ENCODE results near the gene ENO1. TPM values are rescaled to one million over a fixed set of nuclear protein-coding genes. Genes with fewer than 3 reads are reported as not detected.
A peak's percentile ranks its signal among the peaks of the same experiment; 100 is the strongest.

ENO1 gene
- total and polyA plus RNA-seq, 9 of the 15 experiments (the other 6 are each of a cell fraction or from before 2014, with no cell fraction given), result 2,249 to 7,472 (median 2,868) TPM

- TF ChIP-seq RAD51 (IDR thresholded peaks at IDR 0.05; ENCODE audit: borderline replicate concordance, low read depth) (no peak), HDAC1 (IDR thresholded peaks at IDR 0.05) (peak in 1 of 2 experiments; percentile 41; a peak in 1 of 4 replicates), SNAPC5 (CRISPR knock-in tag; IDR thresholded peaks at IDR 0.05) (no peak), RFX7 (CRISPR knock-in tag; IDR thresholded peaks at IDR 0.05) (no peak), ZNF124 (CRISPR knock-in tag; IDR thresholded peaks at IDR 0.05) (no peak), ZNF165 (CRISPR knock-in tag; IDR thresholded peaks at IDR 0.05; ENCODE audit: borderline replicate concordance) (no peak), ZNF239 (CRISPR knock-in tag; IDR thresholded peaks at IDR 0.05) (no peak), ZNF134 (CRISPR knock-in tag; conservative IDR thresholded peaks at IDR 0.05) (no peak), MAFK (IDR thresholded peaks at IDR 0.05; ENCODE audit: low read length) (no peak), TFAM (CRISPR knock-in tag; conservative IDR thresholded peaks at IDR 0.05) (no peak), ZNF696 (CRISPR knock-in tag; conservative IDR thresholded peaks at IDR 0.05) (no peak), SIN3B (IDR thresholded peaks at IDR 0.05; ENCODE audit: low read depth) (no peak), TAF1 (IDR thresholded peaks at IDR 0.05; ENCODE audit: control insufficient read depth, extremely low read depth, insufficient read depth, low read length, severe bottlenecking) (no peak), PHF8 (IDR thresholded peaks at IDR 0.05; ENCODE audit: borderline replicate concordance, low read length) (no peak), STAG1 (CRISPR knock-in tag; IDR thresholded peaks at IDR 0.05; ENCODE audit: borderline replicate concordance) (no peak), ZBTB1 (CRISPR knock-in tag; IDR thresholded peaks at IDR 0.05; ENCODE audit: borderline replicate concordance, low read depth) (no peak), GTF2F1 (IDR thresholded peaks at IDR 0.05; ENCODE audit: low read depth, low read length) (no peak), MYNN (IDR thresholded peaks at IDR 0.05) (no peak), MYNN (CRISPR knock-in tag; IDR thresholded peaks at IDR 0.05) (no peak), GATA2 (CRISPR knock-in tag; IDR thresholded peaks at IDR 0.05) (no peak)
- TF ChIP-seq, protein P1, sequence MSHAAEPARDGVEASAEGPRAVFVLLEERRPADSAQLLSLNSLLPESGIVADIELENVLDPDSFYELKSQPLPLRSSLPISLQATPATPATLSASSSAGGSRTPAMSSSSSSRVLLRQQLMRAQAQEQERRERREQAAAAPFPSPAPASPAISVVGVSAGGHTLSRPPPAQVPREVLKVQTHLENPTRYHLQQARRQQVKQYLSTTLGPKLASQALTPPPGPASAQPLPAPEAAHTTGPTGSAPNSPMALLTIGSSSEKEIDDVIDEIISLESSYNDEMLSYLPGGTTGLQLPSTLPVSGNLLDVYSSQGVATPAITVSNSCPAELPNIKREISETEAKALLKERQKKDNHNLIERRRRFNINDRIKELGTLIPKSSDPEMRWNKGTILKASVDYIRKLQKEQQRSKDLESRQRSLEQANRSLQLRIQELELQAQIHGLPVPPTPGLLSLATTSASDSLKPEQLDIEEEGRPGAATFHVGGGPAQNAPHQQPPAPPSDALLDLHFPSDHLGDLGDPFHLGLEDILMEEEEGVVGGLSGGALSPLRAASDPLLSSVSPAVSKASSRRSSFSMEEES (CRISPR knock-in tag; IDR thresholded peaks at IDR 0.05), result no peak
- TF ChIP-seq, protein P2, sequence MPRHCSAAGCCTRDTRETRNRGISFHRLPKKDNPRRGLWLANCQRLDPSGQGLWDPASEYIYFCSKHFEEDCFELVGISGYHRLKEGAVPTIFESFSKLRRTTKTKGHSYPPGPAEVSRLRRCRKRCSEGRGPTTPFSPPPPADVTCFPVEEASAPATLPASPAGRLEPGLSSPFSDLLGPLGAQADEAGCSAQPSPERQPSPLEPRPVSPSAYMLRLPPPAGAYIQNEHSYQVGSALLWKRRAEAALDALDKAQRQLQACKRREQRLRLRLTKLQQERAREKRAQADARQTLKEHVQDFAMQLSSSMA (CRISPR knock-in tag; IDR thresholded peaks at IDR 0.05), result no peak
- TF ChIP-seq, protein P3, sequence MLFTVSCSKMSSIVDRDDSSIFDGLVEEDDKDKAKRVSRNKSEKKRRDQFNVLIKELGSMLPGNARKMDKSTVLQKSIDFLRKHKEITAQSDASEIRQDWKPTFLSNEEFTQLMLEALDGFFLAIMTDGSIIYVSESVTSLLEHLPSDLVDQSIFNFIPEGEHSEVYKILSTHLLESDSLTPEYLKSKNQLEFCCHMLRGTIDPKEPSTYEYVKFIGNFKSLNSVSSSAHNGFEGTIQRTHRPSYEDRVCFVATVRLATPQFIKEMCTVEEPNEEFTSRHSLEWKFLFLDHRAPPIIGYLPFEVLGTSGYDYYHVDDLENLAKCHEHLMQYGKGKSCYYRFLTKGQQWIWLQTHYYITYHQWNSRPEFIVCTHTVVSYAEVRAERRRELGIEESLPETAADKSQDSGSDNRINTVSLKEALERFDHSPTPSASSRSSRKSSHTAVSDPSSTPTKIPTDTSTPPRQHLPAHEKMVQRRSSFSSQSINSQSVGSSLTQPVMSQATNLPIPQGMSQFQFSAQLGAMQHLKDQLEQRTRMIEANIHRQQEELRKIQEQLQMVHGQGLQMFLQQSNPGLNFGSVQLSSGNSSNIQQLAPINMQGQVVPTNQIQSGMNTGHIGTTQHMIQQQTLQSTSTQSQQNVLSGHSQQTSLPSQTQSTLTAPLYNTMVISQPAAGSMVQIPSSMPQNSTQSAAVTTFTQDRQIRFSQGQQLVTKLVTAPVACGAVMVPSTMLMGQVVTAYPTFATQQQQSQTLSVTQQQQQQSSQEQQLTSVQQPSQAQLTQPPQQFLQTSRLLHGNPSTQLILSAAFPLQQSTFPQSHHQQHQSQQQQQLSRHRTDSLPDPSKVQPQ (CRISPR knock-in tag; IDR thresholded peaks at IDR 0.05; ENCODE audit: borderline replicate concordance), result no peak
- TF ChIP-seq, protein P4, sequence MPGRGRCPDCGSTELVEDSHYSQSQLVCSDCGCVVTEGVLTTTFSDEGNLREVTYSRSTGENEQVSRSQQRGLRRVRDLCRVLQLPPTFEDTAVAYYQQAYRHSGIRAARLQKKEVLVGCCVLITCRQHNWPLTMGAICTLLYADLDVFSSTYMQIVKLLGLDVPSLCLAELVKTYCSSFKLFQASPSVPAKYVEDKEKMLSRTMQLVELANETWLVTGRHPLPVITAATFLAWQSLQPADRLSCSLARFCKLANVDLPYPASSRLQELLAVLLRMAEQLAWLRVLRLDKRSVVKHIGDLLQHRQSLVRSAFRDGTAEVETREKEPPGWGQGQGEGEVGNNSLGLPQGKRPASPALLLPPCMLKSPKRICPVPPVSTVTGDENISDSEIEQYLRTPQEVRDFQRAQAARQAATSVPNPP (IDR thresholded peaks at IDR 0.05; ENCODE audit: borderline replicate concordance, insufficient read depth, insufficient read length), result no peak
These were observed 24.9 kb upstream of the ENO1 start (continued) for GRCh38 chr1:8903410-8903809.
